Panc1 (cell line): ENCODE results near the gene CRTAC1. TPM values are rescaled to one million over a fixed set of nuclear protein-coding genes. Genes with fewer than 3 reads are reported as not detected.

Experiments
- ATAC-seq: fragments of 200-7000 bp; cut with Tn5 transposase; 2 replicates; pipeline ENCODE4 v1.9.1; 2020; ENCODE audit warnings: mild to moderate bottlenecking, moderate library complexity
- BruUV-seq: library from RNA; stranded (reverse); fragments of 400-500 nt; replicated peaks from 2 replicates; lab custom pipeline; 2021; lab: Mats Ljungman, UMichigan
- CTCF ChIA-PET: fragments of 300-600 bp; sonication (Branson Sonifier 250); formaldehyde crosslinking; loops from one replicate; lab custom pipeline; 2022; ENCODE audit warnings: antibody characterized with exemption; lab: Charles Lee
- POLR2A ChIA-PET: fragments of 300-600 bp; sonication (Branson Sonifier 250); formaldehyde crosslinking; loops from one replicate; lab custom pipeline; 2022; ENCODE audit warnings: antibody characterized with exemption; lab: Charles Lee
- DNase-seq: peaks from one replicate; pipeline ENCODE4 v3.0.0-alpha.2; 2010; ENCODE audit warnings: low read depth, low spot score
- H3K27ac ChIP-seq: 2 replicates; pipeline ENCODE4 v1.5.1; 2011; ENCODE audit warnings: mild to moderate bottlenecking, low read length, inconsistent platforms
- H3K27me3 ChIP-seq: fragments of 200-500 bp; sonication (Bioruptor generic); 2 replicates; pipeline ENCODE4 v1.6.0; 2014; ENCODE audit warnings: low read length, inconsistent platforms; ENCODE audit not compliant: control insufficient read depth, insufficient read depth
- H3K36me3 ChIP-seq: fragments of 200-500 bp; sonication (Bioruptor generic); 2 replicates; pipeline ENCODE4 v1.5.1; 2014; ENCODE audit warnings: inconsistent platforms, mild to moderate bottlenecking, low read length, moderate library complexity; ENCODE audit not compliant: control insufficient read depth, insufficient read depth
- H3K4me1 ChIP-seq: 2 replicates; pipeline ENCODE4 v1.5.1; 2011; ENCODE audit warnings: inconsistent platforms, mild to moderate bottlenecking, low read length, moderate library complexity; ENCODE audit not compliant: control insufficient read depth, insufficient read depth
- H3K4me3 ChIP-seq, 2 experiments: 2 replicates each; pipeline ENCODE4 v1.5.1; 2011 to 2012; ENCODE audit warnings: low read depth in 2 of 2, low read length in 2 of 2, mild to moderate bottlenecking in 2 of 2, inconsistent platforms in 1 of 2, moderate library complexity in 1 of 2
- H3K9me3 ChIP-seq: fragments of 200-500 bp; sonication (Bioruptor generic); 2 replicates; pipeline ENCODE4 v1.5.1; 2014; ENCODE audit warnings: low read depth, mild to moderate bottlenecking, inconsistent platforms, low read length, moderate library complexity; ENCODE audit not compliant: control insufficient read depth, insufficient read depth
- POLR2AphosphoS5 ChIP-seq: IDR thresholded peaks from 2 replicates; pipeline ENCODE4 v1.6.1; 2012; ENCODE audit warnings: mild to moderate bottlenecking, low read depth, low read length, moderate library complexity
- SIN3A ChIP-seq: IDR thresholded peaks from 2 replicates; pipeline ENCODE4 v1.6.1; 2012; ENCODE audit warnings: low read depth, mild to moderate bottlenecking, low read length, moderate library complexity, borderline replicate concordance; ENCODE audit not compliant: insufficient read depth
- TCF7L2 ChIP-seq: IDR thresholded peaks from 2 replicates; pipeline ENCODE4 v1.6.1; 2011; ENCODE audit warnings: mild to moderate bottlenecking, low read depth, low read length, inconsistent platforms
- in situ Hi-C: cut with HindIII; loops from 2 replicates; pipeline ENCODE4 v1.10.0; 2016; ENCODE audit warnings: low sequenced_read_pairs, low pct_unique_long_range_greater_than_20kb
- intact Hi-C: fragments of 100-400 bp; cut with micrococcal nuclease; formaldehyde crosslinking; loops from one replicate; pipeline ENCODE4 v1.10.0; 2022; ENCODE audit not compliant: unreplicated experiment
- total RNA-seq: library from RNA; stranded (reverse); gene quantifications from one replicate; pipeline ENCODE4 v1.2.1, GENCODE V29; 2021; ENCODE audit not compliant: unreplicated experiment
- TF ChIP-seq, protein P1 (sequence below): fragments of 450-650 bp; IDR thresholded peaks from 2 replicates; pipeline ENCODE4 v1.5.1; 2017; ENCODE audit warnings: mild to moderate bottlenecking
- TF ChIP-seq, protein P2 (sequence below), 2 experiments: IDR thresholded peaks; 2 replicates each; pipeline ENCODE4 v1.6.1; 2011 to 2012; ENCODE audit warnings: low read depth in 2 of 2, control low read depth in 1 of 2, low read length in 1 of 2, mild to moderate bottlenecking in 1 of 2, moderate library complexity in 1 of 2; ENCODE audit not compliant: insufficient read depth in 1 of 2

Gene CRTAC1
- total RNA-seq, 1 experiment from 2014 or later, result 0.23 TPM

DNA sequence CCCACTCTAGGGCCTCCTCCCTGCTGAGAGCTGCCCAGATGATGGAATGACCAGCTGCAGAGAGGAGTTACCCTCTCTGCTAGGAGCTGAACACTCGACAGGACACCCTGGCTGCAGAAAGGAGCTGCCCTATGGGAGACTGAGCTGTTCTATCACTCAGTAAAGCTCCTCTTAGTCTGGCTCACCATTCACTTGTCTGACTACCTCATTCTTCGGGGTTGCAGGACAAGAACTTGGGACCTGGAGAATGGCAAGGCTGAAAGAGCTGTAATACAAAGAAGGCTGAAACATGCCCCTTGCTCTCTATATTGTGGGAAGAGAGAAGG, 30.5 kb downstream of the CRTAC1 start:
- ChIA-PET POLR2A (no interaction called here), CTCF (no interaction called here)
- Histone ChIP-seq H3K9me3 (0 out of 2 replicates have a peak, but pooled peaks cover 3% of the 10 kb centered on the region), H3K4me3 (no peak overlapping the region), H3K27ac (no peak overlapping the region), H3K27me3 (peaks cover 5% of the 10 kb centered on the region), H3K36me3 (no peaks in the 10 kb centered on the region), H3K4me1 (no peaks in the 10 kb centered on the region)
- intact Hi-C loops (no loop called here), in situ Hi-C loops (no loop called here)
- ATAC-seq (no peak), DNase-seq (no peak)
- no TSS peak for BruUV-seq
- TF ChIP-seq SIN3A (no peak), TCF7L2 (no peak), POLR2AphosphoS5 (no peak)
- TF ChIP-seq, protein P1, sequence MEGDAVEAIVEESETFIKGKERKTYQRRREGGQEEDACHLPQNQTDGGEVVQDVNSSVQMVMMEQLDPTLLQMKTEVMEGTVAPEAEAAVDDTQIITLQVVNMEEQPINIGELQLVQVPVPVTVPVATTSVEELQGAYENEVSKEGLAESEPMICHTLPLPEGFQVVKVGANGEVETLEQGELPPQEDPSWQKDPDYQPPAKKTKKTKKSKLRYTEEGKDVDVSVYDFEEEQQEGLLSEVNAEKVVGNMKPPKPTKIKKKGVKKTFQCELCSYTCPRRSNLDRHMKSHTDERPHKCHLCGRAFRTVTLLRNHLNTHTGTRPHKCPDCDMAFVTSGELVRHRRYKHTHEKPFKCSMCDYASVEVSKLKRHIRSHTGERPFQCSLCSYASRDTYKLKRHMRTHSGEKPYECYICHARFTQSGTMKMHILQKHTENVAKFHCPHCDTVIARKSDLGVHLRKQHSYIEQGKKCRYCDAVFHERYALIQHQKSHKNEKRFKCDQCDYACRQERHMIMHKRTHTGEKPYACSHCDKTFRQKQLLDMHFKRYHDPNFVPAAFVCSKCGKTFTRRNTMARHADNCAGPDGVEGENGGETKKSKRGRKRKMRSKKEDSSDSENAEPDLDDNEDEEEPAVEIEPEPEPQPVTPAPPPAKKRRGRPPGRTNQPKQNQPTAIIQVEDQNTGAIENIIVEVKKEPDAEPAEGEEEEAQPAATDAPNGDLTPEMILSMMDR, result no peak
- TF ChIP-seq, protein P2, sequence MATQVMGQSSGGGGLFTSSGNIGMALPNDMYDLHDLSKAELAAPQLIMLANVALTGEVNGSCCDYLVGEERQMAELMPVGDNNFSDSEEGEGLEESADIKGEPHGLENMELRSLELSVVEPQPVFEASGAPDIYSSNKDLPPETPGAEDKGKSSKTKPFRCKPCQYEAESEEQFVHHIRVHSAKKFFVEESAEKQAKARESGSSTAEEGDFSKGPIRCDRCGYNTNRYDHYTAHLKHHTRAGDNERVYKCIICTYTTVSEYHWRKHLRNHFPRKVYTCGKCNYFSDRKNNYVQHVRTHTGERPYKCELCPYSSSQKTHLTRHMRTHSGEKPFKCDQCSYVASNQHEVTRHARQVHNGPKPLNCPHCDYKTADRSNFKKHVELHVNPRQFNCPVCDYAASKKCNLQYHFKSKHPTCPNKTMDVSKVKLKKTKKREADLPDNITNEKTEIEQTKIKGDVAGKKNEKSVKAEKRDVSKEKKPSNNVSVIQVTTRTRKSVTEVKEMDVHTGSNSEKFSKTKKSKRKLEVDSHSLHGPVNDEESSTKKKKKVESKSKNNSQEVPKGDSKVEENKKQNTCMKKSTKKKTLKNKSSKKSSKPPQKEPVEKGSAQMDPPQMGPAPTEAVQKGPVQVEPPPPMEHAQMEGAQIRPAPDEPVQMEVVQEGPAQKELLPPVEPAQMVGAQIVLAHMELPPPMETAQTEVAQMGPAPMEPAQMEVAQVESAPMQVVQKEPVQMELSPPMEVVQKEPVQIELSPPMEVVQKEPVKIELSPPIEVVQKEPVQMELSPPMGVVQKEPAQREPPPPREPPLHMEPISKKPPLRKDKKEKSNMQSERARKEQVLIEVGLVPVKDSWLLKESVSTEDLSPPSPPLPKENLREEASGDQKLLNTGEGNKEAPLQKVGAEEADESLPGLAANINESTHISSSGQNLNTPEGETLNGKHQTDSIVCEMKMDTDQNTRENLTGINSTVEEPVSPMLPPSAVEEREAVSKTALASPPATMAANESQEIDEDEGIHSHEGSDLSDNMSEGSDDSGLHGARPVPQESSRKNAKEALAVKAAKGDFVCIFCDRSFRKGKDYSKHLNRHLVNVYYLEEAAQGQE (IDR thresholded peaks at IDR 0.05; ENCODE audit: insufficient read depth in 1 of 2, low read depth in 2 of 2, low read length in 1 of 2), result no peak

DNA sequence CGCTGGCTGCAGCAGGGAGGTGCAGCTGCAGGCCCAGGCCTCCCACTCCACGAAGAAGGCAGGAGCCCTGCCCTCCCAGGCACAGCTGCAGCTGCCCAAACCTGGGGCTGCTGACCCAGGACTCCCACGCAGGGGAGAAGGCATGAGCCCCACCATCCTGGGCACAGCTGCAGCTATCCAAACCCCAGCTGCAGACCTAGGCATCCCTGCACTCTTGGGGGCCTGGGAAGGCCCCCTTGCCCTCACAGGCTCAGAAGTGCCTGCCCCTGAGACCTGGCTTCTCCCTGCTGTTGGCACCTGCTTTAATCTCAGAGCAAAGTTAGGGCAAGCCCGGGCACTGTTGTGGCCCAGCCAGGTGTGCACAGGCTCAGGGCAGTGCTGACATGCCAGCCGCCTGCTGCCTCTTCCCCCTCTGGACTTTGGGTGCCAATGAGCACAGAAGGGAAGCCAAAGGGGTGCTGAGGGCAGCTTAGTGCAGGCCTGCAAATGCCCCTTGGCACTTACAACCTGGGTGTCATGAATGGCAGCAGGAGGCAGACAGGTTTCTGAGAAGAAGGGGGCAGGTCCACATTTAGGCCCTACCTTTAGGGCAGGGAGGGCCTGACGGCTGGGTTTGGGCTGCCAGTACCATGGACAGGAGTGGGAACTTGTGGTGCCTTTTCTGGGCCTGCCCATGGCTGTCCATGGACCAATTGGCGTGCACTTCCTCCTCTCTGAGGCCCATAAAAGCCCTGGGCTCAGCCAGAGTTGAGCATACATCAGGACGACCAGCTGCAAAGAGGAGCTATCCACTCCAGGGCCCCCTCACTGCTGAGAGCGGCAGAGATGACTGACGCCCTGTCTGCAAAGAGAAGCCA, 31.1 kb downstream of the CRTAC1 start:
- ATAC-seq (no peak), DNase-seq (no peak)
- Histone ChIP-seq H3K36me3 (no peaks in the 10 kb centered on the region), H3K27ac (no peak overlapping the region), H3K9me3 (0 out of 2 replicates have a peak, but pooled peaks cover 3% of the 10 kb centered on the region), H3K27me3 (peaks cover 5% of the 10 kb centered on the region), H3K4me3 (no peak overlapping the region), H3K4me1 (no peaks in the 10 kb centered on the region)
- ChIA-PET CTCF (no interaction called here), POLR2A (no interaction called here)
- BruUV-seq, result no TSS peak
- in situ Hi-C loops, result no loop called here
- intact Hi-C loops, result no loop called here
- TF ChIP-seq, protein P2 (IDR thresholded peaks at IDR 0.05; ENCODE audit: insufficient read depth in 1 of 2, low read depth in 2 of 2, low read length in 1 of 2), result peak in 1 of 2 experiments; percentile 46; a peak in 1 of 4 replicates
- TF ChIP-seq, protein P1, result no peak
